ENCODE data around the gene COL25A1. TPM values are rescaled to one million over a fixed set of nuclear protein-coding genes. Genes with fewer than 3 reads are reported as not detected.

Gene COL25A1
- total RNA-seq, 1 donor from 2014 or later, result 0.04 TPM

- ATAC-seq, result no peak
Observed at GRCh38 chr4:109291707-109292238, 10.7 kb downstream of the COL25A1 start.

GRCh38 chr4:109290918-109291317, 11.5 kb downstream of the COL25A1 start:
- no peak for ATAC-seq

- ATAC-seq, result no peak
Observed at GRCh38 chr4:109278594-109279031, 23.8 kb downstream of the COL25A1 start.

- no peak for ATAC-seq
Observed at GRCh38 chr4:109276482-109277095, 25.9 kb downstream of the COL25A1 start.

- no peak for ATAC-seq
Observed at GRCh38 chr4:109275066-109275745, 27.3 kb downstream of the COL25A1 start.

- no peak for ATAC-seq
Observed at GRCh38 chr4:109266891-109267290, 35.6 kb downstream of the COL25A1 start.

GRCh38 chr4:109266236-109266635, 36.2 kb downstream of the COL25A1 start:
- no peak for ATAC-seq

- ATAC-seq, result no peak
Observed at GRCh38 chr4:109263721-109264120, 38.7 kb downstream of the COL25A1 start.

GRCh38 chr4:109256818-109257217, 45.6 kb downstream of the COL25A1 start:
- ATAC-seq, result no peak

GRCh38 chr4:109254845-109255244, 47.6 kb downstream of the COL25A1 start:
- no peak for ATAC-seq

GRCh38 chr4:109251396-109251795, 51.1 kb downstream of the COL25A1 start:
- ATAC-seq, result no peak

- ATAC-seq, result no peak
Observed at GRCh38 chr4:109248322-109248900, 54.0 kb downstream of the COL25A1 start.

GRCh38 chr4:109243871-109244270, 58.6 kb downstream of the COL25A1 start:
- ATAC-seq, result no peak

GRCh38 chr4:109238746-109239145, 63.7 kb downstream of the COL25A1 start:
- ATAC-seq, result no peak

GRCh38 chr4:109235683-109236082, 66.8 kb downstream of the COL25A1 start:
- ATAC-seq, result no peak

GRCh38 chr4:109234596-109234995, 67.9 kb downstream of the COL25A1 start:
- no peak for ATAC-seq

GRCh38 chr4:109233570-109233969, 68.9 kb downstream of the COL25A1 start:
- ATAC-seq, result peak; percentile 83

- ATAC-seq, result no peak
Observed at GRCh38 chr4:109232681-109233080, 69.8 kb downstream of the COL25A1 start.

- ATAC-seq, result no peak
Observed at GRCh38 chr4:109231331-109231730, 71.1 kb downstream of the COL25A1 start.

GRCh38 chr4:109229028-109229427, 73.4 kb downstream of the COL25A1 start:
- no peak for ATAC-seq

- no peak for ATAC-seq
Observed at GRCh38 chr4:109218288-109218687, 84.2 kb downstream of the COL25A1 start.

- no peak for ATAC-seq
Observed at GRCh38 chr4:109216085-109216696, 86.3 kb downstream of the COL25A1 start.

- ATAC-seq, result no peak
Observed at GRCh38 chr4:109215506-109215905, 87.0 kb downstream of the COL25A1 start.

Data from esophagus mucosa (tissue), 1 donor.